ENCODE measurements around the gene SERTM2.

Gene SERTM2

GRCh38 chrX:111511477-111511876 lies at the start of gene SERTM2:
Gene SERTM2 (plus strand): TSS chrX:111511645. CDS start chrX:111518858, 7,213 bp downstream.
- Histone ChIP-seq H3K4me1 (ENCODE audit: control insufficient read depth in 5 of 5, insufficient read depth in 5 of 5, low read length in 5 of 5) (no peaks in the 10 kb centered on the region), H3K9ac (ENCODE audit: low read length in 5 of 5) (no peak within 1 kb of the TSS)

DNA sequence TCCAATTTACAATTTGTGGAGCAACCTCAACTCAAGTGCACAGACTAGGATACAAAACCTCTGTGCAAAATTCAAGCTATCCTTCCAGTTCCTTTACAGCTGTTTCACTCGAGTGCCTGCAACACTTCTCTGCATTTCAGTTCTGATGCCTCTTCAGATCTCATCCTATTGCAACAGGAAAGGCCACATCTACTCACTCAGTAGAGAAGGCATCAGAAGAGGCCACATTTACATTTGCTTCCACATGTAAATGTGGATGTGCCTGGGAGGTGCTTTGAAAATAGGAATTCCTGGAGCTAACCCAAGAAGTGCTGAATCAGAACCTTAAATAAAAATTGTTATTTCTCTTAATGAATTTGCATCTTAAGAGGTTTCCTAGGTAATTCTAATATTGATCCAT lies 45.8 kb upstream of the SERTM2 start:
- no peak overlapping the region for H3K27ac ChIP-seq (ENCODE audit: low read depth, low read length)
- peaks cover 0 to 12% (median 0%) of the 10 kb centered on the region in 5 donors for H3K27me3 ChIP-seq (ENCODE audit: control insufficient read depth in 5 of 5, insufficient read depth in 4 of 5, low read length in 5 of 5)
- H3K36me3 ChIP-seq (ENCODE audit: control insufficient read depth in 5 of 5, insufficient read depth in 5 of 5, low read length in 5 of 5): no peaks in the 10 kb centered on the region

More at GRCh38 chrX:111511477-111511876, at the start of gene SERTM2:
- H3K4me3 ChIP-seq (ENCODE audit: low read depth in 1 of 5, low read length in 5 of 5): no peak within 1 kb of the TSS
- H3K27me3 ChIP-seq (ENCODE audit: control insufficient read depth in 5 of 5, insufficient read depth in 4 of 5, low read length in 5 of 5): peaks cover 0 to 13% (median 5%) of the 10 kb centered on the region in 5 donors
- H3K36me3 ChIP-seq (ENCODE audit: control insufficient read depth in 5 of 5, insufficient read depth in 5 of 5, low read length in 5 of 5): no peaks in the 10 kb centered on the region
- no peaks in the 10 kb centered on the region for H3K9me3 ChIP-seq (ENCODE audit: control insufficient read depth in 5 of 5, low read length in 5 of 5)
- no peak within 1 kb of the TSS for H3K27ac ChIP-seq (ENCODE audit: low read depth, low read length)

DNA sequence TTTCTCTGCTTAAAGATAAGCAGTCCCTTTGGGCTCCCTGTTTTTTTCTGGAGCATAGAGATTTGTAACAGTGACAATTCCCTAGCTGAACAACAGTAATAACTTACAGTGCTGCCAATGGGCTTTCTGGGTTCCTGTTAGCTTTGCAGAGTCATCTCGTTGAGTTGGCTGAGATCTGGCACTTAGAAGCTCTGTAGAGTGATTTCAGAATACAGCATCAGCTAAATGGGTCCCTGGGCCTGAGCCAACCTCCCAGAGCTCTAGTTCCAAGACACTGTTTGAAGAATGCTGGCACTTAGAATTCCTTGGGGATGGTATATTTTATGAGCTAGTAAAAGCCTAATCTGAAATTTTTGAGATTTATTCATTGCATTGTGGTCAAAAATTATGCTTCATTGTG lies 43.5 kb upstream of the SERTM2 start:
- H3K27me3 ChIP-seq (ENCODE audit: control insufficient read depth in 5 of 5, insufficient read depth in 4 of 5, low read length in 5 of 5): peaks cover 0 to 12% (median 0%) of the 10 kb centered on the region in 5 donors
- H3K9me3 ChIP-seq (ENCODE audit: control insufficient read depth in 5 of 5, low read length in 5 of 5): peaks cover 0 to 11% (median 3%) of the 10 kb centered on the region in 5 donors
- H3K4me3 ChIP-seq (ENCODE audit: low read depth in 1 of 5, low read length in 5 of 5): no peak overlapping the region
- no peak overlapping the region for H3K27ac ChIP-seq (ENCODE audit: low read depth, low read length)
- H3K36me3 ChIP-seq (ENCODE audit: control insufficient read depth in 5 of 5, insufficient read depth in 5 of 5, low read length in 5 of 5): no peaks in the 10 kb centered on the region
- H3K4me1 ChIP-seq (ENCODE audit: control insufficient read depth in 5 of 5, insufficient read depth in 5 of 5, low read length in 5 of 5): peaks cover 0 to 8% (median 0%) of the 10 kb centered on the region in 5 donors
- no peak overlapping the region for H3K9ac ChIP-seq (ENCODE audit: low read length in 5 of 5)

More for the DNA sequence above, 45.8 kb upstream of the SERTM2 start:
- Histone ChIP-seq H3K4me3 (ENCODE audit: low read depth in 1 of 5, low read length in 5 of 5) (no peak overlapping the region), H3K9ac (ENCODE audit: low read length in 5 of 5) (no peak overlapping the region), H3K4me1 (ENCODE audit: control insufficient read depth in 5 of 5, insufficient read depth in 5 of 5, low read length in 5 of 5) (peaks cover 0 to 6% (median 3%) of the 10 kb centered on the region in 5 donors), H3K9me3 (ENCODE audit: control insufficient read depth in 5 of 5, low read length in 5 of 5) (peaks cover 0 to 3% (median 0%) of the 10 kb centered on the region in 5 donors)

DNA sequence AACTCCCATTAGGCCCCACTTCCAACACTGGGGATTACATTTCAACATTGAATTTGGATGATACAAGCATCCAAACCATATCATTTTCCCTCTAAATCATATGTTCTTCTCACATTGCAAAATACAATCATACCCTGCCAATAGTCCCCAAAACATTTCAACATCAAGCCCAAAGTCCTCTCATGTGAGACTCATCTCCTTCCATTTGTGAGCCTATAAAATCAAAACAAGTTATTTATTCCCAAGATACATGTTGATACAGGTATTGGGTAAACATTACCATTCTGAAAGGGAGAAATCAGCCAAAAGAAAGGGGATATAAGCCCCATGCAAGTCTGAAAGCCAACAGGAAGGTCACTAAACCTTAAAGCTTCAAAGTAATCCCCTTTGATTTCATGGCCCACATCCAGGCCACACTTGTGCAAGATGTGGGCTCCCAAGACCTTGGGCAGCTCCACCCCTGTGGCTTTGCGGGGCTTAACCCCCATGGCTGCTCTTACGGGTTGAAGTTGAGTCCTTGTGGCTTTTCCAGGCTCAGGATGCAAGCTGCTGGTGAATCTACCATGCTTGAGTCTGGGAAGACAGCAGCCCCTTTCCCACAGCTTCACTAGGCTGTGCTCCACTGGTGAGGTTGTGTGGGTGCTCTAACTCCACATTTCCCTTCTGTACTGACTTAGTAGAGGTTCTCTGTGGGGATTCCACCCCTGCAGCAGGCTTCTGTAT lies 40.6 kb upstream of the SERTM2 start:
- Histone ChIP-seq H3K9ac (ENCODE audit: low read length in 5 of 5) (no peak overlapping the region), H3K4me1 (ENCODE audit: control insufficient read depth in 5 of 5, insufficient read depth in 5 of 5, low read length in 5 of 5) (peaks cover 0 to 8% (median 0%) of the 10 kb centered on the region in 5 donors)

GRCh38 chrX:111481896-111482295 lies 29.5 kb upstream of the SERTM2 start:
- H3K27ac ChIP-seq (ENCODE audit: low read depth, low read length): no peak overlapping the region
- H3K27me3 ChIP-seq (ENCODE audit: control insufficient read depth in 5 of 5, insufficient read depth in 4 of 5, low read length in 5 of 5): peaks cover 0 to 4% (median 0%) of the 10 kb centered on the region in 5 donors
- no peaks in the 10 kb centered on the region for H3K36me3 ChIP-seq (ENCODE audit: control insufficient read depth in 5 of 5, insufficient read depth in 5 of 5, low read length in 5 of 5)
- no peaks in the 10 kb centered on the region for H3K4me1 ChIP-seq (ENCODE audit: control insufficient read depth in 5 of 5, insufficient read depth in 5 of 5, low read length in 5 of 5)
- no peak overlapping the region for H3K4me3 ChIP-seq (ENCODE audit: low read depth in 1 of 5, low read length in 5 of 5)
- peaks cover 0 to 13% (median 7%) of the 10 kb centered on the region in 5 donors for H3K9me3 ChIP-seq (ENCODE audit: control insufficient read depth in 5 of 5, low read length in 5 of 5)
- no peak overlapping the region for H3K9ac ChIP-seq (ENCODE audit: low read length in 5 of 5)

More for the DNA sequence above, 40.6 kb upstream of the SERTM2 start:
- H3K27me3 ChIP-seq (ENCODE audit: control insufficient read depth in 5 of 5, insufficient read depth in 4 of 5, low read length in 5 of 5): peaks cover 0 to 9% (median 0%) of the 10 kb centered on the region in 5 donors
- H3K36me3 ChIP-seq (ENCODE audit: control insufficient read depth in 5 of 5, insufficient read depth in 5 of 5, low read length in 5 of 5): no peaks in the 10 kb centered on the region
- peaks cover 0 to 11% (median 3%) of the 10 kb centered on the region in 5 donors for H3K9me3 ChIP-seq (ENCODE audit: control insufficient read depth in 5 of 5, low read length in 5 of 5)
- H3K27ac ChIP-seq (ENCODE audit: low read depth, low read length): no peak overlapping the region
- H3K4me3 ChIP-seq (ENCODE audit: low read depth in 1 of 5, low read length in 5 of 5): no peak overlapping the region

GRCh38 chrX:111483135-111483534 lies 28.3 kb upstream of the SERTM2 start:
- H3K27ac ChIP-seq (ENCODE audit: low read depth, low read length): no peak overlapping the region
- no peaks in the 10 kb centered on the region for H3K36me3 ChIP-seq (ENCODE audit: control insufficient read depth in 5 of 5, insufficient read depth in 5 of 5, low read length in 5 of 5)
- H3K9me3 ChIP-seq (ENCODE audit: control insufficient read depth in 5 of 5, low read length in 5 of 5): peaks cover 0 to 13% (median 7%) of the 10 kb centered on the region in 5 donors
- H3K9ac ChIP-seq (ENCODE audit: low read length in 5 of 5): no peak overlapping the region
- no peaks in the 10 kb centered on the region for H3K4me1 ChIP-seq (ENCODE audit: control insufficient read depth in 5 of 5, insufficient read depth in 5 of 5, low read length in 5 of 5)
- H3K4me3 ChIP-seq (ENCODE audit: low read depth in 1 of 5, low read length in 5 of 5): no peak overlapping the region
- peaks cover 0 to 4% (median 0%) of the 10 kb centered on the region in 5 donors for H3K27me3 ChIP-seq (ENCODE audit: control insufficient read depth in 5 of 5, insufficient read depth in 4 of 5, low read length in 5 of 5)

- H3K9me3 ChIP-seq (ENCODE audit: control insufficient read depth in 5 of 5, low read length in 5 of 5): peaks cover 0 to 13% (median 7%) of the 10 kb centered on the region in 5 donors
- no peaks in the 10 kb centered on the region for H3K4me1 ChIP-seq (ENCODE audit: control insufficient read depth in 5 of 5, insufficient read depth in 5 of 5, low read length in 5 of 5)
- no peak overlapping the region for H3K9ac ChIP-seq (ENCODE audit: low read length in 5 of 5)
- H3K27me3 ChIP-seq (ENCODE audit: control insufficient read depth in 5 of 5, insufficient read depth in 4 of 5, low read length in 5 of 5): peaks cover 0 to 4% (median 0%) of the 10 kb centered on the region in 5 donors
- H3K36me3 ChIP-seq (ENCODE audit: control insufficient read depth in 5 of 5, insufficient read depth in 5 of 5, low read length in 5 of 5): no peaks in the 10 kb centered on the region
- no peak overlapping the region for H3K4me3 ChIP-seq (ENCODE audit: low read depth in 1 of 5, low read length in 5 of 5)
- H3K27ac ChIP-seq (ENCODE audit: low read depth, low read length): no peak overlapping the region
Observed at GRCh38 chrX:111483881-111484280, 27.6 kb upstream of the SERTM2 start.

DNA sequence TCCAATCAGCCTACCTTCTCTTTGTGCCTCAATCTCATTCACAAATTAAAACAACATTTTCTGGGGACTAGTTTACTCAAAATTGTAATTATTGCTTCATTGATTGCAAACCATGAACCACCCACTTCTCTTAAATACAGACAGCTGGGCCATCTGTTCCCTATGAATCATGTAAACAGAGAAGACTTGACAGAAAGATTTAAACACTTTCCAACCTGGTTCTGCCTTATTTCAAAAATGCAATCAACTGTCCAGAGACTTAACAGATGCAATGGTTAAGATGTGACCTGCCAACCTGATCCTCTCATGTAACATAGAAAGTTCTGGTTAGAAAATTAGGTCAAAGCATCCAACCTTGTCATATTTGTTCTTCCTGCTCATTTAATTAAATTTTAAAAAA lies 20.8 kb upstream of the SERTM2 start:
- H3K27me3 ChIP-seq (ENCODE audit: control insufficient read depth in 5 of 5, insufficient read depth in 4 of 5, low read length in 5 of 5): peaks cover 0 to 7% (median 0%) of the 10 kb centered on the region in 5 donors
- H3K9me3 ChIP-seq (ENCODE audit: control insufficient read depth in 5 of 5, low read length in 5 of 5): peaks cover 0 to 6% (median 0%) of the 10 kb centered on the region in 5 donors
- no peak overlapping the region for H3K27ac ChIP-seq (ENCODE audit: low read depth, low read length)

DNA sequence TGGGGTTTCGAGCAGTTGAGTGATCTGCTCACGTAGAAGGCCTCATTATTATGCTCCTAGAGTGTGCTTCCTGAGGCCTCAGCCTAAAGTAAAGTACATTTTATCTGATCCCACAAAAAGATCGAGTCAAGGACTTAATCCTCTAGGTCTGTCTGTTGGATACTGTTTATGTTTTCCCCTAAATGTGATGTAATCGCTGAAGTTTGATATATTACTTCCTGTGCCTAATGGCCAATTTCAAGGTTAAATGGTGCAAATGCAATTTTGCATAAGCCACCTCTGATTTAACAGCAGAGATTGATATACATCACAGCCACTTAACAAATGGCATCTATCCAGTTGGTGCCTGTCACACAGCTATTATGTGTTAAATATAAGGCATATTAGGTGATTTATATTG lies 19.4 kb upstream of the SERTM2 start:
- no peak overlapping the region for H3K9ac ChIP-seq (ENCODE audit: low read length in 5 of 5)
- H3K4me1 ChIP-seq (ENCODE audit: control insufficient read depth in 5 of 5, insufficient read depth in 5 of 5, low read length in 5 of 5): no peaks in the 10 kb centered on the region

More for the DNA sequence above, 20.8 kb upstream of the SERTM2 start:
- Histone ChIP-seq H3K36me3 (ENCODE audit: control insufficient read depth in 5 of 5, insufficient read depth in 5 of 5, low read length in 5 of 5) (no peaks in the 10 kb centered on the region), H3K4me3 (ENCODE audit: low read depth in 1 of 5, low read length in 5 of 5) (no peak overlapping the region), H3K4me1 (ENCODE audit: control insufficient read depth in 5 of 5, insufficient read depth in 5 of 5, low read length in 5 of 5) (no peaks in the 10 kb centered on the region), H3K9ac (ENCODE audit: low read length in 5 of 5) (no peak overlapping the region)

GRCh38 chrX:111498538-111499103 lies 12.8 kb upstream of the SERTM2 start:
- H3K36me3 ChIP-seq (ENCODE audit: control insufficient read depth in 5 of 5, insufficient read depth in 5 of 5, low read length in 5 of 5): no peaks in the 10 kb centered on the region
- H3K27ac ChIP-seq (ENCODE audit: low read depth, low read length): no peak overlapping the region
- H3K27me3 ChIP-seq (ENCODE audit: control insufficient read depth in 5 of 5, insufficient read depth in 4 of 5, low read length in 5 of 5): peaks cover 0 to 3% (median 0%) of the 10 kb centered on the region in 5 donors
- no peak overlapping the region for H3K4me3 ChIP-seq (ENCODE audit: low read depth in 1 of 5, low read length in 5 of 5)
- H3K9ac ChIP-seq (ENCODE audit: low read length in 5 of 5): no peak overlapping the region
- H3K4me1 ChIP-seq (ENCODE audit: control insufficient read depth in 5 of 5, insufficient read depth in 5 of 5, low read length in 5 of 5): no peaks in the 10 kb centered on the region
- no peaks in the 10 kb centered on the region for H3K9me3 ChIP-seq (ENCODE audit: control insufficient read depth in 5 of 5, low read length in 5 of 5)

More for the DNA sequence above, 19.4 kb upstream of the SERTM2 start:
- no peaks in the 10 kb centered on the region for H3K9me3 ChIP-seq (ENCODE audit: control insufficient read depth in 5 of 5, low read length in 5 of 5)
- no peaks in the 10 kb centered on the region for H3K36me3 ChIP-seq (ENCODE audit: control insufficient read depth in 5 of 5, insufficient read depth in 5 of 5, low read length in 5 of 5)
- no peak overlapping the region for H3K4me3 ChIP-seq (ENCODE audit: low read depth in 1 of 5, low read length in 5 of 5)
- H3K27me3 ChIP-seq (ENCODE audit: control insufficient read depth in 5 of 5, insufficient read depth in 4 of 5, low read length in 5 of 5): peaks cover 0 to 7% (median 0%) of the 10 kb centered on the region in 5 donors
- no peak overlapping the region for H3K27ac ChIP-seq (ENCODE audit: low read depth, low read length)

Data from subcutaneous abdominal adipose tissue (tissue), 5 donors.